Breast epithelium (tissue), 4 donors: ENCODE results near the gene DHRS13. TPM values are rescaled to one million over a fixed set of nuclear protein-coding genes. Genes with fewer than 3 reads are reported as not detected.

ENCODE experiments used
- DNase-seq, 2 donors: peaks; one replicate each; pipeline ENCODE4 v3.0.0-alpha.2; 2019; ENCODE audit warnings: low spot score in 2 of 2
- H3K27ac ChIP-seq, 2 donors: fragments of 200-600 bp; sonication (generic) in 1 of 2; one replicate each; pipeline ENCODE4 v1.5.1; 2016 to 2019; ENCODE audit warnings: mild to moderate bottlenecking in 1 of 2
- H3K27me3 ChIP-seq, 2 donors: fragments of 200-600 bp; sonication (generic) in 1 of 2; one replicate each; pipeline versions ENCODE4 v1.5.1 to v1.6.0; 2017 to 2019; ENCODE audit warnings: control low read depth in 1 of 2, mild to moderate bottlenecking in 1 of 2
- H3K36me3 ChIP-seq: fragments of 200-600 bp; one replicate; pipeline ENCODE4 v1.5.1; 2019
- H3K4me1 ChIP-seq, 2 donors: fragments of 200-600 bp; sonication (generic); one replicate each; pipeline ENCODE4 v1.5.1; 2016 to 2019; ENCODE audit warnings: control low read depth in 1 of 2
- H3K4me3 ChIP-seq, 3 donors: fragments of 200-600 bp; sonication (generic); 1 replicate in 2 of 3; 2 replicates in 1 of 3; pipeline ENCODE4 v1.5.1; 2016 to 2019; ENCODE audit warnings: mild to moderate bottlenecking in 3 of 3, moderate library complexity in 2 of 3
- H3K9me3 ChIP-seq, 2 donors: fragments of 200-600 bp; sonication (generic) in 1 of 2; one replicate each; pipeline ENCODE4 v1.5.1; 2016 to 2019; ENCODE audit warnings: control low read depth in 1 of 2
- CTCF ChIP-seq, 3 donors: fragments of 450-650 bp; IDR thresholded peaks; one replicate each; pipeline ENCODE4 v1.5.1; 2016 to 2017; ENCODE audit warnings: antibody characterized with exemption in 3 of 3, mild to moderate bottlenecking in 3 of 3, moderate library complexity in 3 of 3
- POLR2A ChIP-seq: fragments of 450-650 bp; IDR thresholded peaks from one replicate; pipeline ENCODE4 v1.6.1; 2016; ENCODE audit warnings: antibody characterized with exemption, mild to moderate bottlenecking, moderate library complexity
- POLR2AphosphoS5 ChIP-seq, 3 donors: sonication (generic); formaldehyde crosslinking; IDR thresholded peaks; one replicate each; pipeline ENCODE4 v1.6.1; 2017; ENCODE audit warnings: antibody characterized with exemption in 3 of 3
- intact Hi-C: fragments of 100-400 bp; cut with DNase I; formaldehyde crosslinking; loops from one replicate; pipeline ENCODE4 v1.15.1; 2023; ENCODE audit warnings: low total_unique reads
- total RNA-seq, 3 donors: library from RNA; depleted of rRNA; stranded (reverse); fragments of >200 nt; gene quantifications; one replicate each; pipeline ENCODE4 v1.1.0, GENCODE V29; 2016

Gene DHRS13
- total RNA-seq, 3 donors from 2014 or later, result 3.2 to 20.6 (median 14.2) TPM

- H3K36me3 ChIP-seq, result peaks cover 7% of the 10 kb centered on the region
- H3K4me1 ChIP-seq, result no peaks in the 10 kb centered on the region
- no peak overlapping the region for H3K27ac ChIP-seq
- no peak for DNase-seq
- no peaks in the 10 kb centered on the region for H3K27me3 ChIP-seq
- no peaks in the 10 kb centered on the region for H3K9me3 ChIP-seq
- no peak overlapping the region for H3K4me3 ChIP-seq
- intact Hi-C loops, result no loop called here
- TF ChIP-seq CTCF (IDR thresholded peaks at IDR 0.05), result no peak
- no peak for TF ChIP-seq POLR2AphosphoS5 (IDR thresholded peaks at IDR 0.05)
- TF ChIP-seq POLR2A, result no peak
These were observed 38.9 kb downstream of the DHRS13 start for GRCh38 chr17:28863953-28864352.

- Histone ChIP-seq H3K27ac (no peak overlapping the region), H3K4me3 (no peak overlapping the region), H3K36me3 (peaks cover 7% of the 10 kb centered on the region), H3K27me3 (no peaks in the 10 kb centered on the region), H3K4me1 (no peaks in the 10 kb centered on the region), H3K9me3 (no peaks in the 10 kb centered on the region)
- TF ChIP-seq POLR2A, result no peak
- no peak for TF ChIP-seq CTCF (IDR thresholded peaks at IDR 0.05)
- no peak for TF ChIP-seq POLR2AphosphoS5 (IDR thresholded peaks at IDR 0.05)
- intact Hi-C loops, result no loop called here
- DNase-seq, result no peak
These were observed 40.3 kb downstream of the DHRS13 start for GRCh38 chr17:28862561-28862960.

- H3K4me3 ChIP-seq, result no peak overlapping the region
- H3K4me1 ChIP-seq, result no peaks in the 10 kb centered on the region
- intact Hi-C loops, result no loop called here
- no peak for DNase-seq
- TF ChIP-seq POLR2AphosphoS5 (IDR thresholded peaks at IDR 0.05) (no peak), POLR2A (no peak), CTCF (IDR thresholded peaks at IDR 0.05) (no peak)
- H3K27me3 ChIP-seq, result no peaks in the 10 kb centered on the region
- no peak overlapping the region for H3K27ac ChIP-seq
- no peaks in the 10 kb centered on the region for H3K9me3 ChIP-seq
- H3K36me3 ChIP-seq, result peaks cover 7% of the 10 kb centered on the region
These were observed 41.3 kb downstream of the DHRS13 start for GRCh38 chr17:28861393-28862203.

GRCh38 chr17:28860363-28860808 lies 42.5 kb downstream of the DHRS13 start:
- TF ChIP-seq POLR2A (no peak), CTCF (IDR thresholded peaks at IDR 0.05) (no peak), POLR2AphosphoS5 (IDR thresholded peaks at IDR 0.05) (no peak)
- Histone ChIP-seq H3K9me3 (no peaks in the 10 kb centered on the region), H3K36me3 (peaks cover 7% of the 10 kb centered on the region), H3K4me1 (no peaks in the 10 kb centered on the region), H3K27ac (no peak overlapping the region), H3K27me3 (no peaks in the 10 kb centered on the region), H3K4me3 (no peak overlapping the region)
- DNase-seq, result no peak
- intact Hi-C loops, result no loop called here

GRCh38 chr17:28858801-28859355 lies 44.0 kb downstream of the DHRS13 start:
- Histone ChIP-seq H3K36me3 (peaks cover 7% of the 10 kb centered on the region), H3K27me3 (no peaks in the 10 kb centered on the region), H3K9me3 (no peaks in the 10 kb centered on the region), H3K27ac (no peak overlapping the region), H3K4me3 (no peak overlapping the region), H3K4me1 (peaks cover 0 to 3% of the 10 kb centered on the region in 2 donors)
- intact Hi-C loops, result no loop called here
- TF ChIP-seq POLR2AphosphoS5 (IDR thresholded peaks at IDR 0.05) (no peak), POLR2A (no peak), CTCF (IDR thresholded peaks at IDR 0.05) (no peak)
- no peak for DNase-seq
